K562 (cell line): ENCODE data around the gene TMEM108. TPM values are rescaled to one million over a fixed set of nuclear protein-coding genes. Genes with fewer than 3 reads are reported as not detected.

Experiments used
- ATAC-seq: fragments of 200-7000 bp; cut with Tn5 transposase; 3 replicates; pipeline ENCODE4 v1.9.1; 2020; ENCODE audit warnings: moderate library complexity
- BruUV-seq: library from RNA; stranded (reverse); fragments of 400-500 nt; replicated peaks from 2 replicates; lab custom pipeline; 2021; lab: Mats Ljungman, UMichigan
- CTCF ChIA-PET: fragments of 300-600 bp; formaldehyde crosslinking; extraction: SDS; loops from one replicate; lab custom pipeline; 2021; ENCODE audit warnings: low intra/inter-chr PET ratio; lab: Yijun Ruan, JAX
- POLR2A ChIA-PET: fragments of 300-600, 350-650 bp; sonication (Branson Sonifier 250); formaldehyde crosslinking; extraction: SDS; loops from one replicate; lab custom pipeline; 2021; ENCODE audit warnings: antibody characterized with exemption, inconsistent platforms; lab: Yijun Ruan, JAX
- DNase-seq, 4 experiments: peaks; one replicate each; pipeline versions ENCODE4 v3.0.0 to v3.0.0-alpha.2; 2011 to 2018; ENCODE audit warnings: low spot score in 3 of 4, mixed read lengths in 3 of 4; ENCODE audit errors: extremely low read depth in 1 of 4
- FAIRE-seq: peaks from 2 replicates; lab custom pipeline; 2011; peaks lifted over from hg19 to GRCh38; lab: Jason Lieb, UNC
- H2AFZ ChIP-seq: 2 replicates; pipeline ENCODE4 v1.6.0; 2011; ENCODE audit warnings: low read depth, low read length, control low read depth, inconsistent platforms
- H3K27ac ChIP-seq: fragments of 200-600 bp; 3 replicates; pipeline ENCODE4 v1.8.0; 2011; ENCODE audit warnings: low read depth, mild to moderate bottlenecking, control low read depth, inconsistent platforms, low read length, moderate library complexity, mixed read lengths; ENCODE audit errors: extremely low read depth
- H3K27me3 ChIP-seq, 2 experiments: fragments of 300-600 bp in 1 of 2; 2 replicates in 1 of 2; 3 replicates in 1 of 2; pipeline versions ENCODE4 v1.6.0 to v1.8.0; 2011; ENCODE audit warnings: inconsistent platforms in 2 of 2, low read length in 2 of 2, mild to moderate bottlenecking in 1 of 2, mixed read lengths in 1 of 2, moderate library complexity in 1 of 2; ENCODE audit not compliant: control insufficient read depth in 2 of 2, insufficient read depth in 2 of 2
- H3K36me3 ChIP-seq: fragments of 300-600 bp; 3 replicates; pipeline ENCODE4 v1.8.0; 2011; ENCODE audit warnings: mild to moderate bottlenecking, low read length, inconsistent platforms; ENCODE audit not compliant: control insufficient read depth, insufficient read depth
- H3K4me1 ChIP-seq, 2 experiments: fragments of 200-600 bp in 1 of 2; replicated peaks in 1 of 2; 2 replicates in 1 of 2; 3 replicates in 1 of 2; pipeline versions ENCODE4 v1.5.1 to v1.8.0; 2011; ENCODE audit warnings: inconsistent platforms in 2 of 2, low read length in 2 of 2, mild to moderate bottlenecking in 1 of 2, mixed read lengths in 1 of 2, moderate library complexity in 1 of 2; ENCODE audit not compliant: control insufficient read depth in 2 of 2, insufficient read depth in 2 of 2
- H3K4me2 ChIP-seq: 2 replicates; pipeline ENCODE4 v1.6.1; 2011; ENCODE audit warnings: low read length, control low read depth, inconsistent platforms, mixed read lengths; ENCODE audit not compliant: insufficient read depth
- H3K4me3 ChIP-seq: fragments of 200-600 bp; sonication (generic), shearing (Covaris generic); 2 replicates; pipeline ENCODE4 v1.5.1; 2016; ENCODE audit warnings: control low read depth, inconsistent platforms
- H3K79me2 ChIP-seq: fragments of 200-600 bp; 3 replicates; pipeline ENCODE4 v1.8.0; 2011; ENCODE audit warnings: low read length, inconsistent platforms; ENCODE audit not compliant: control insufficient read depth, insufficient read depth
- H3K9ac ChIP-seq, 2 experiments: 2 replicates each; pipeline versions ENCODE4 v1.6.0 to v1.6.1; 2011; ENCODE audit warnings: low read depth in 2 of 2, low read length in 2 of 2, control low read depth in 1 of 2, inconsistent platforms in 1 of 2, mild to moderate bottlenecking in 1 of 2, mixed read lengths in 1 of 2; ENCODE audit not compliant: insufficient read depth in 1 of 2
- H3K9me1 ChIP-seq: one replicate; pipeline ENCODE4 v1.6.0; 2011; ENCODE audit warnings: inconsistent platforms, mild to moderate bottlenecking, low read length, moderate library complexity; ENCODE audit not compliant: control insufficient read depth, insufficient read depth
- H3K9me3 ChIP-seq: replicated peaks from 2 replicates; pipeline ENCODE4 v1.5.1; 2011; ENCODE audit warnings: low read depth, low read length, inconsistent platforms; ENCODE audit not compliant: control insufficient read depth, insufficient read depth
- H4K20me1 ChIP-seq: replicated peaks from 2 replicates; pipeline ENCODE4 v1.6.1; 2011; ENCODE audit warnings: low read length, inconsistent platforms, mixed read lengths; ENCODE audit not compliant: control insufficient read depth, insufficient read depth
- ARID4B ChIP-seq: sonication (generic); formaldehyde crosslinking; IDR thresholded peaks from 2 replicates; pipeline ENCODE4 v1.8.0; 2022; ENCODE audit warnings: mild to moderate bottlenecking, missing genetic modification reagents
- CREB1 ChIP-seq, 2 experiments: sonication (generic) in 1 of 2; formaldehyde crosslinking in 1 of 2; IDR thresholded peaks; 2 replicates each; pipeline versions ENCODE4 v1.6.1 to v1.8.0; 2012 to 2022; ENCODE audit warnings: inconsistent platforms in 1 of 2, mild to moderate bottlenecking in 1 of 2, missing genetic modification reagents in 1 of 2, moderate library complexity in 1 of 2
- CTCF ChIP-seq, 3 experiments: IDR thresholded peaks in 2 of 3; conservative IDR thresholded peaks in 1 of 3; 2 replicates each; pipeline ENCODE4 v1.5.1; 2011 to 2012; ENCODE audit warnings: low read length in 3 of 3, mild to moderate bottlenecking in 3 of 3, control low read depth in 2 of 3, improper control_type of control experiment in 1 of 3, inconsistent platforms in 1 of 3, low read depth in 1 of 3, mixed read lengths in 1 of 3, moderate library complexity in 1 of 3; ENCODE audit not compliant: insufficient read depth in 2 of 3
- E2F6 ChIP-seq, 2 experiments: IDR thresholded peaks; 2 replicates each; pipeline ENCODE4 v1.6.1; 2011; ENCODE audit warnings: borderline replicate concordance in 1 of 2, control low read depth in 1 of 2, low read depth in 1 of 2, low read length in 1 of 2, mild to moderate bottlenecking in 1 of 2, mixed read lengths in 1 of 2, moderate library complexity in 1 of 2; ENCODE audit not compliant: insufficient read depth in 1 of 2, insufficient read length in 1 of 2, poor library complexity in 1 of 2, severe bottlenecking in 1 of 2; ENCODE audit errors: extremely low read depth in 1 of 2
- GATAD2B ChIP-seq: fragments of 450-650 bp; IDR thresholded peaks from 2 replicates; pipeline ENCODE4 v1.6.1; 2017; ENCODE audit warnings: mild to moderate bottlenecking, borderline replicate concordance
- HMGXB4 ChIP-seq: sonication (generic); formaldehyde crosslinking; IDR thresholded peaks from 2 replicates; pipeline ENCODE4 v1.8.1; 2023; ENCODE audit warnings: mild to moderate bottlenecking, missing genetic modification reagents
- KAT8 ChIP-seq: fragments of 450-650 bp; IDR thresholded peaks from 2 replicates; pipeline ENCODE4 v1.6.1; 2016; ENCODE audit warnings: low read depth, mild to moderate bottlenecking
- SLC30A9 ChIP-seq: fragments of 250-450 bp; sonication (Bioruptor Pico); IDR thresholded peaks from 2 replicates; pipeline ENCODE4 v1.8.0; 2022; ENCODE audit warnings: mild to moderate bottlenecking, moderate library complexity
- STAT5A ChIP-seq: IDR thresholded peaks from 2 replicates; pipeline ENCODE4 v1.6.1; 2012; ENCODE audit warnings: low read length, inconsistent platforms, borderline replicate concordance
- TCF7 ChIP-seq: sonication (generic); IDR thresholded peaks from 2 replicates; pipeline ENCODE4 v1.6.1; 2016; ENCODE audit warnings: antibody characterized with exemption, borderline replicate concordance
- TEAD4 ChIP-seq, 2 experiments: sonication (generic) in 1 of 2; formaldehyde crosslinking in 1 of 2; IDR thresholded peaks; 2 replicates each; pipeline versions ENCODE4 v1.6.1 to v1.8.0; 2012 to 2022; ENCODE audit warnings: borderline replicate concordance in 1 of 2, inconsistent platforms in 1 of 2, low read length in 1 of 2, mild to moderate bottlenecking in 1 of 2, missing genetic modification reagents in 1 of 2
- ZBED1 ChIP-seq: IDR thresholded peaks from 2 replicates; pipeline ENCODE4 v1.6.1; 2014
- ZNF24 ChIP-seq: fragments of 450-650 bp; IDR thresholded peaks from 2 replicates; pipeline ENCODE4 v1.6.1; 2016
- ZNF354B ChIP-seq: fragments of 250-450 bp; sonication (Bioruptor Pico); IDR thresholded peaks from 2 replicates; pipeline ENCODE4 v1.4.0; 2020
- WGBS: fragments of 100-300 bp; shearing (Covaris generic); methylation state at CpG from one replicate; pipeline ENCODE4 v1.1.6; 2016; ENCODE audit warnings: low coverage, mixed read lengths; ENCODE audit not compliant: insufficient coverage; ENCODE audit errors: missing lambda C conversion rate; 5-methylcytosine and 5-hydroxymethylcytosine counted together
- in situ Hi-C: fragments of 300-500 bp; cut with MboI; formaldehyde crosslinking; loops from 4 replicates; pipeline ENCODE4 v1.15.0; 2018; ENCODE audit warnings: inconsistent platforms, mixed read lengths
- intact Hi-C: fragments of 100-400 bp; cut with micrococcal nuclease; formaldehyde crosslinking; loops from 2 replicates; pipeline ENCODE4 v1.14.2; 2022
- polyA plus RNA-seq, 8 experiments: library from polyadenylated mRNA; depleted of rRNA in 4 of 8; stranded (reverse) in 5 of 8; unstranded in 3 of 8; fragments of >200 nt; fragmentation: Nextera tagmentation in 2 of 8; fragmentation: Illumina TruSeq in 1 of 8; extraction: Ambion mirVana in 2 of 8; extraction: Trizol in 1 of 8; gene quantifications; 2 replicates each; pipeline versions ENCODE4 v1.2.1 to v1.2.3, GENCODE V29; 2011 to 2014; ENCODE audit warnings: inconsistent platforms in 1 of 8, missing spikeins in 1 of 8
- total RNA-seq, 7 experiments: library from RNA; depleted of rRNA in 6 of 7; stranded (reverse); fragments of >200 nt in 6 of 7; fragmentation: Illumina TruSeq in 2 of 7; extraction: Trizol in 2 of 7; gene quantifications; 2 replicates each; pipeline versions ENCODE4 v1.2.1 to v1.2.3, GENCODE V29; 2011 to 2021; ENCODE audit warnings: low replicate concordance in 1 of 7

TMEM108 gene
- total and polyA plus RNA-seq, 9 of the 15 experiments (the other 6 are each of a cell fraction or from before 2014, with no cell fraction given), result 0.65 to 11.1 (median 3.4) TPM

GRCh38 chr3:133106169-133106568, 68.0 kb downstream of the TMEM108 start:
- Histone ChIP-seq H2AFZ (no peak overlapping the region), H3K36me3 (no peaks in the 10 kb centered on the region), H4K20me1 (no peaks in the 10 kb centered on the region), H3K9me1 (no peaks in the 10 kb centered on the region), H3K9me3 (no peaks in the 10 kb centered on the region), H3K4me2 (no peak overlapping the region), H3K9ac (no peak overlapping the region), H3K4me3 (no peak overlapping the region), H3K27me3 (no peaks in the 10 kb centered on the region), H3K27ac (no peak overlapping the region), H3K4me1 (no peaks in the 10 kb centered on the region), H3K79me2 (no peaks in the 10 kb centered on the region)
- ChIA-PET CTCF (no interaction called here), POLR2A (no interaction called here)
- FAIRE-seq (no peak), DNase-seq (no peak), ATAC-seq (no peak)
- no TSS peak for BruUV-seq
- no CpG with 5 or more reads among the region's 1 CpG for WGBS
- intact Hi-C loops, result no loop called here
- in situ Hi-C loops, result no loop called here
- TF ChIP-seq SLC30A9 (CRISPR knock-in tag), result no peak
- TF ChIP-seq TEAD4 (IDR thresholded peaks at IDR 0.05; ENCODE audit: low read length), result no peak
- no peak for TF ChIP-seq TEAD4 (CRISPR knock-in tag; IDR thresholded peaks at IDR 0.05; ENCODE audit: borderline replicate concordance)
- no peak for TF ChIP-seq HMGXB4 (CRISPR knock-in tag)
- TF ChIP-seq ARID4B (CRISPR knock-in tag), result no peak
- TF ChIP-seq ZBED1, result no peak
- TF ChIP-seq GATAD2B, result no peak
- TF ChIP-seq TCF7, result no peak
- no peak for TF ChIP-seq ZNF24
- TF ChIP-seq STAT5A, result no peak
- no peak for TF ChIP-seq KAT8
- TF ChIP-seq CREB1 (IDR thresholded peaks at IDR 0.05), result no peak
- TF ChIP-seq CREB1 (CRISPR knock-in tag; IDR thresholded peaks at IDR 0.05), result no peak
- TF ChIP-seq E2F6 (IDR thresholded peaks at IDR 0.05; ENCODE audit: borderline replicate concordance in 1 of 2, extremely low read depth in 1 of 2, insufficient read depth in 1 of 2, insufficient read length in 1 of 2, low read depth in 1 of 2, low read length in 1 of 2, poor library complexity in 1 of 2, severe bottlenecking in 1 of 2), result no peak
- TF ChIP-seq ZNF354B (CRISPR knock-in tag), result no peak
- TF ChIP-seq CTCF (IDR thresholded peaks at IDR 0.05 in 2 of 3, conservative IDR thresholded peaks at IDR 0.05 in 1 of 3; ENCODE audit: insufficient read depth in 2 of 3, low read depth in 1 of 3, low read length in 3 of 3), result no peak
